GM23338 (cell line): Measurements from ENCODE around the gene MCTP1. TPM values are rescaled to one million over a fixed set of nuclear protein-coding genes. Genes with fewer than 3 reads are reported as not detected.

ENCODE experiments used
- ATAC-seq: fragments of 200-7000 bp; cut with Tn5 transposase; 3 replicates; pipeline ENCODE4 v1.9.1; 2020
- DNase-seq: peaks from one replicate; pipeline ENCODE4 v3.0.0-alpha.2; 2015; ENCODE audit warnings: low spot score
- H2AFZ ChIP-seq: fragments of 200-600 bp; sonication (generic); 2 replicates; pipeline ENCODE4 v1.8.0; 2016; ENCODE audit warnings: antibody characterized with exemption, mild to moderate bottlenecking, moderate library complexity
- H3F3A ChIP-seq: fragments of 200-600 bp; sonication (generic); replicated peaks from 2 replicates; pipeline ENCODE4 v1.8.0; 2017; ENCODE audit warnings: antibody characterized with exemption, mixed run types, low read depth
- H3K27ac ChIP-seq: fragments of 200-600 bp; sonication (generic); 2 replicates; pipeline ENCODE4 v1.6.1; 2016; ENCODE audit warnings: low read depth
- H3K27me3 ChIP-seq: fragments of 200-600 bp; sonication (generic); 2 replicates; pipeline ENCODE4 v1.8.0; 2016; ENCODE audit warnings: mild to moderate bottlenecking, mixed run types, moderate library complexity; ENCODE audit not compliant: insufficient read depth
- H3K36me3 ChIP-seq: fragments of 200-600 bp; sonication (generic); 2 replicates; pipeline ENCODE4 v1.8.0; 2016; ENCODE audit warnings: mild to moderate bottlenecking; ENCODE audit not compliant: insufficient read depth
- H3K4me1 ChIP-seq: fragments of 200-600 bp; sonication (generic); 2 replicates; pipeline ENCODE4 v1.8.0; 2016; ENCODE audit warnings: mild to moderate bottlenecking, moderate library complexity; ENCODE audit not compliant: insufficient read depth
- H3K4me2 ChIP-seq: fragments of 200-600 bp; sonication (generic); 2 replicates; pipeline ENCODE4 v1.7.1; 2017; ENCODE audit warnings: mixed run types
- H3K4me3 ChIP-seq: fragments of 200-600 bp; sonication (generic); 2 replicates; pipeline ENCODE4 v1.6.1; 2016; ENCODE audit warnings: mixed run types
- H3K79me2 ChIP-seq: fragments of 200-600 bp; sonication (generic); replicated peaks from 2 replicates; pipeline ENCODE4 v1.8.0; 2017; ENCODE audit warnings: mild to moderate bottlenecking; ENCODE audit not compliant: insufficient read depth
- H3K9me2 ChIP-seq: fragments of 200-600 bp; sonication (generic); 2 replicates; pipeline ENCODE4 v1.8.0; 2017; ENCODE audit not compliant: insufficient read depth
- H4K20me1 ChIP-seq: fragments of 200-600 bp; sonication (generic); replicated peaks from 2 replicates; pipeline ENCODE4 v1.8.0; 2017; ENCODE audit warnings: mild to moderate bottlenecking; ENCODE audit not compliant: insufficient read depth
- H3K27ac Mint-ChIP-seq: 2 replicates; pipeline ENCODE4 v1.8.0; 2020; ENCODE audit warnings: inconsistent platforms, mild to moderate bottlenecking, moderate library complexity, mixed read lengths
- H3K27me3 Mint-ChIP-seq: 3 replicates; pipeline ENCODE4 v1.8.0; 2022; ENCODE audit warnings: low read depth, mild to moderate bottlenecking, moderate library complexity, mixed read lengths, inconsistent platforms; ENCODE audit not compliant: insufficient read depth, poor library complexity
- H3K36me3 Mint-ChIP-seq: 3 replicates; pipeline ENCODE4 v1.8.0; 2021; ENCODE audit warnings: low read depth, mild to moderate bottlenecking, inconsistent platforms, moderate library complexity, mixed read lengths
- H3K4me1 Mint-ChIP-seq: 3 replicates; pipeline ENCODE4 v1.8.0; 2020; ENCODE audit warnings: mild to moderate bottlenecking, inconsistent platforms, mixed read lengths
- H3K4me3 Mint-ChIP-seq: 3 replicates; pipeline ENCODE4 v1.8.0; 2021; ENCODE audit warnings: moderate library complexity, mild to moderate bottlenecking, inconsistent platforms, mixed read lengths
- H3K9me3 Mint-ChIP-seq: 3 replicates; pipeline ENCODE4 v1.8.0; 2020; ENCODE audit warnings: moderate library complexity, mild to moderate bottlenecking, inconsistent platforms, mixed read lengths
- CREB1 ChIP-seq: fragments of 250-450 bp; sonication (Bioruptor Pico); IDR thresholded peaks from 2 replicates; pipeline ENCODE4 v1.5.0; 2020; ENCODE audit warnings: low read depth, mild to moderate bottlenecking, moderate library complexity
- EZH2 ChIP-seq: fragments of 200-600 bp; sonication (generic); IDR thresholded peaks from one replicate; pipeline ENCODE4 v1.8.0; 2017; ENCODE audit warnings: antibody characterized with exemption, mild to moderate bottlenecking, low read depth; ENCODE audit not compliant: unreplicated experiment
- EZH2phosphoT487 ChIP-seq: fragments of 200-600 bp; sonication (generic); IDR thresholded peaks from one replicate; pipeline ENCODE4 v1.8.1; 2018; ENCODE audit warnings: antibody characterized with exemption; ENCODE audit not compliant: unreplicated experiment
- JUNB ChIP-seq: IDR thresholded peaks from one replicate; pipeline ENCODE4 v1.6.1; 2016; ENCODE audit warnings: antibody characterized with exemption; ENCODE audit not compliant: unreplicated experiment
- POLR2AphosphoS5 ChIP-seq: IDR thresholded peaks from 2 replicates; pipeline ENCODE4 v1.6.1; 2016; ENCODE audit warnings: antibody characterized with exemption, low read depth
- STAT1 ChIP-seq: IDR thresholded peaks from one replicate; pipeline ENCODE4 v1.6.1; 2016; ENCODE audit warnings: antibody characterized with exemption; ENCODE audit not compliant: unreplicated experiment
- ZNF114 ChIP-seq: fragments of 250-450 bp; sonication (Bioruptor Pico); IDR thresholded peaks from 2 replicates; pipeline ENCODE4 v1.5.0; 2020; ENCODE audit warnings: mild to moderate bottlenecking, moderate library complexity
- ZNF331 ChIP-seq: fragments of 250-450 bp; sonication (Bioruptor Pico); IDR thresholded peaks from 2 replicates; pipeline ENCODE4 v1.5.0; 2020; ENCODE audit warnings: low read depth, mild to moderate bottlenecking, moderate library complexity
- polyA plus RNA-seq: library from polyadenylated mRNA; unstranded; fragments of >200 nt; fragmentation: Nextera tagmentation; extraction: Ambion mirVana; gene quantifications from 2 replicates; pipeline ENCODE4 v1.2.1, GENCODE V29; 2016
- total RNA-seq: library from RNA; depleted of rRNA; stranded (reverse); fragments of >200 nt; shearing (Covaris generic); gene quantifications from 2 replicates; pipeline ENCODE4 v1.2.3, GENCODE V29; 2014
- TF ChIP-seq, protein P1 (sequence below), 2 experiments: fragments of 200-600 bp in 1 of 2; sonication (generic) in 1 of 2; conservative IDR thresholded peaks; 2 replicates each; pipeline versions ENCODE4 v1.5.1 to v1.6.1; 2016 to 2017; ENCODE audit warnings: antibody characterized with exemption in 2 of 2, low read depth in 2 of 2, mild to moderate bottlenecking in 2 of 2, moderate library complexity in 1 of 2
- TF ChIP-seq, protein P2 (sequence below): IDR thresholded peaks from 2 replicates; pipeline ENCODE4 v1.6.1; 2016; ENCODE audit warnings: antibody characterized with exemption
- TF ChIP-seq, protein P3 (sequence below): IDR thresholded peaks from one replicate; pipeline ENCODE4 v1.6.1; 2018; ENCODE audit warnings: antibody characterized with exemption; ENCODE audit not compliant: unreplicated experiment

The MCTP1 gene
- total and polyA plus RNA-seq, 2 experiments from 2014 or later: 3.7 to 4.2 TPM

DNA sequence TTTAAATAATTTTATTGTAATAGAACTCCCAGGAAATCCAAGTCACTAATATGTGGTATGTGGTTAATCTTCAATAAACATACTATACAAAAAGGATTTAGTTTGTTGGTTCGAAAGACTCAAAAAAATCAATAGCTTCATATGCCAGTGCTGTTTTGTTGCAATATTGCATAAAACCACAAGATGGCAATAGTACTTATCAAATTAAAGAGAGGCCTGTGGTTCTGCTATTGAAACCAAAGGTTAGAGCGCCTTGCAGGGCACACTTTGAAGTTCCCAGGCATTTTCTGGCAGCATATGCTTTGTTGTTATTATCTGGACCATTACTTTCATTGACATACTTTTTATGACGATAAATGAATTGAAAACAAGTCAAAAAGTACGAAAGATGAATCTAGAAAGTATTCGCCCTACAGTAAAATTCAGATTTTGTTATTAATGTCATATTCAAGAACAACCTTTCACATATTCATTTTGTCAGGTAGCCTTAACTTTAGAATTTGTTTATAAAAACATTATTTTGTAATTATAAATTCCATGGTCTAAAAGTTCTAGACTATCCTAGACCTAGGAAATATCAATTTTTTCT is 316.3 kb downstream of the MCTP1 start:
- H3K27ac Mint-ChIP-seq: no peak overlapping the region
- Histone ChIP-seq H4K20me1 (no peaks in the 10 kb centered on the region), H3K4me3 (no peak overlapping the region), H3K79me2 (no peaks in the 10 kb centered on the region), H3K9me2 (no peaks in the 10 kb centered on the region), H3K27me3 (no peaks in the 10 kb centered on the region), H3K4me2 (no peak overlapping the region), H2AFZ (no peak overlapping the region), H3K4me1 (peaks cover 4% of the 10 kb centered on the region), H3K36me3 (no peaks in the 10 kb centered on the region), H3K27ac (no peak overlapping the region), H3F3A (no peaks in the 10 kb centered on the region)
- H3K4me3 Mint-ChIP-seq: no peak overlapping the region
- no peaks in the 10 kb centered on the region for H3K27me3 Mint-ChIP-seq
- DNase-seq (peak; percentile 88), ATAC-seq (peak; percentile 80)
- TF ChIP-seq, protein P1, sequence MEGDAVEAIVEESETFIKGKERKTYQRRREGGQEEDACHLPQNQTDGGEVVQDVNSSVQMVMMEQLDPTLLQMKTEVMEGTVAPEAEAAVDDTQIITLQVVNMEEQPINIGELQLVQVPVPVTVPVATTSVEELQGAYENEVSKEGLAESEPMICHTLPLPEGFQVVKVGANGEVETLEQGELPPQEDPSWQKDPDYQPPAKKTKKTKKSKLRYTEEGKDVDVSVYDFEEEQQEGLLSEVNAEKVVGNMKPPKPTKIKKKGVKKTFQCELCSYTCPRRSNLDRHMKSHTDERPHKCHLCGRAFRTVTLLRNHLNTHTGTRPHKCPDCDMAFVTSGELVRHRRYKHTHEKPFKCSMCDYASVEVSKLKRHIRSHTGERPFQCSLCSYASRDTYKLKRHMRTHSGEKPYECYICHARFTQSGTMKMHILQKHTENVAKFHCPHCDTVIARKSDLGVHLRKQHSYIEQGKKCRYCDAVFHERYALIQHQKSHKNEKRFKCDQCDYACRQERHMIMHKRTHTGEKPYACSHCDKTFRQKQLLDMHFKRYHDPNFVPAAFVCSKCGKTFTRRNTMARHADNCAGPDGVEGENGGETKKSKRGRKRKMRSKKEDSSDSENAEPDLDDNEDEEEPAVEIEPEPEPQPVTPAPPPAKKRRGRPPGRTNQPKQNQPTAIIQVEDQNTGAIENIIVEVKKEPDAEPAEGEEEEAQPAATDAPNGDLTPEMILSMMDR (conservative IDR thresholded peaks at IDR 0.05; ENCODE audit: low read depth in 2 of 2): peak; percentile 72 to 91
- TF ChIP-seq, protein P2, sequence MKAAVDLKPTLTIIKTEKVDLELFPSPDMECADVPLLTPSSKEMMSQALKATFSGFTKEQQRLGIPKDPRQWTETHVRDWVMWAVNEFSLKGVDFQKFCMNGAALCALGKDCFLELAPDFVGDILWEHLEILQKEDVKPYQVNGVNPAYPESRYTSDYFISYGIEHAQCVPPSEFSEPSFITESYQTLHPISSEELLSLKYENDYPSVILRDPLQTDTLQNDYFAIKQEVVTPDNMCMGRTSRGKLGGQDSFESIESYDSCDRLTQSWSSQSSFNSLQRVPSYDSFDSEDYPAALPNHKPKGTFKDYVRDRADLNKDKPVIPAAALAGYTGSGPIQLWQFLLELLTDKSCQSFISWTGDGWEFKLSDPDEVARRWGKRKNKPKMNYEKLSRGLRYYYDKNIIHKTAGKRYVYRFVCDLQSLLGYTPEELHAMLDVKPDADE: no peak
- H3K36me3 Mint-ChIP-seq: no peaks in the 10 kb centered on the region
- H3K4me1 Mint-ChIP-seq: peaks cover 2% of the 10 kb centered on the region; the same call in 1 of the 3 replicates
- no peaks in the 10 kb centered on the region for H3K9me3 Mint-ChIP-seq

DNA sequence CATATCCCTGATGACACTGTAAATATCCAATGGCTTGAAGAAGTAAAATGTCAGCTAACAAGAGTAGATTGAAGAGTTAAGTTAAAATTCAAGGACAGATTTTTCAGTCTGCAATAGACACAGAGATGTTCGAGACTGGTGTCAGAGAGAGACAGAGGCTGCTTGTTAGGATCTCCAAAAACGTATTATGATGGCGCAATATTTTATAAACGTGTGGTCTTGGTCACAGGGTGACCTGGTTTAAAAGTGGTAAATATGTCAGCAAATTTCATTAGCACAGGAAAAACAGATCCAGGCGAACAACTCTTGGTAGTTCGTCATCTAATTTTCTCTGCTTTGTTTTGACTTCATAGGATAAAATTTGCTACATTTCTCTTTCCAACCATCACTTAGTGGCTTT is 317.4 kb downstream of the MCTP1 start:
- Histone ChIP-seq H4K20me1 (no peaks in the 10 kb centered on the region), H3K79me2 (no peaks in the 10 kb centered on the region), H3K4me1 (peaks cover 7% of the 10 kb centered on the region), H3K27ac (no peak overlapping the region), H3F3A (no peaks in the 10 kb centered on the region), H3K4me2 (no peak overlapping the region), H2AFZ (no peak overlapping the region), H3K27me3 (no peaks in the 10 kb centered on the region), H3K4me3 (no peak overlapping the region), H3K36me3 (no peaks in the 10 kb centered on the region), H3K9me2 (no peaks in the 10 kb centered on the region)
- Mint-ChIP-seq H3K4me3 (no peak overlapping the region), H3K27ac (no peak overlapping the region), H3K4me1 (peaks cover 2% of the 10 kb centered on the region; the same call in 1 of the 3 replicates), H3K36me3 (no peaks in the 10 kb centered on the region), H3K27me3 (no peaks in the 10 kb centered on the region), H3K9me3 (no peaks in the 10 kb centered on the region)
- ATAC-seq (no peak), DNase-seq (no peak)
- TF ChIP-seq ZNF114 (CRISPR knock-in tag) (no peak), JUNB (no peak), EZH2phosphoT487 (no peak), EZH2 (no peak), POLR2AphosphoS5 (no peak), ZNF331 (CRISPR knock-in tag) (no peak), STAT1 (no peak), CREB1 (CRISPR knock-in tag) (no peak)
- TF ChIP-seq, protein P3, sequence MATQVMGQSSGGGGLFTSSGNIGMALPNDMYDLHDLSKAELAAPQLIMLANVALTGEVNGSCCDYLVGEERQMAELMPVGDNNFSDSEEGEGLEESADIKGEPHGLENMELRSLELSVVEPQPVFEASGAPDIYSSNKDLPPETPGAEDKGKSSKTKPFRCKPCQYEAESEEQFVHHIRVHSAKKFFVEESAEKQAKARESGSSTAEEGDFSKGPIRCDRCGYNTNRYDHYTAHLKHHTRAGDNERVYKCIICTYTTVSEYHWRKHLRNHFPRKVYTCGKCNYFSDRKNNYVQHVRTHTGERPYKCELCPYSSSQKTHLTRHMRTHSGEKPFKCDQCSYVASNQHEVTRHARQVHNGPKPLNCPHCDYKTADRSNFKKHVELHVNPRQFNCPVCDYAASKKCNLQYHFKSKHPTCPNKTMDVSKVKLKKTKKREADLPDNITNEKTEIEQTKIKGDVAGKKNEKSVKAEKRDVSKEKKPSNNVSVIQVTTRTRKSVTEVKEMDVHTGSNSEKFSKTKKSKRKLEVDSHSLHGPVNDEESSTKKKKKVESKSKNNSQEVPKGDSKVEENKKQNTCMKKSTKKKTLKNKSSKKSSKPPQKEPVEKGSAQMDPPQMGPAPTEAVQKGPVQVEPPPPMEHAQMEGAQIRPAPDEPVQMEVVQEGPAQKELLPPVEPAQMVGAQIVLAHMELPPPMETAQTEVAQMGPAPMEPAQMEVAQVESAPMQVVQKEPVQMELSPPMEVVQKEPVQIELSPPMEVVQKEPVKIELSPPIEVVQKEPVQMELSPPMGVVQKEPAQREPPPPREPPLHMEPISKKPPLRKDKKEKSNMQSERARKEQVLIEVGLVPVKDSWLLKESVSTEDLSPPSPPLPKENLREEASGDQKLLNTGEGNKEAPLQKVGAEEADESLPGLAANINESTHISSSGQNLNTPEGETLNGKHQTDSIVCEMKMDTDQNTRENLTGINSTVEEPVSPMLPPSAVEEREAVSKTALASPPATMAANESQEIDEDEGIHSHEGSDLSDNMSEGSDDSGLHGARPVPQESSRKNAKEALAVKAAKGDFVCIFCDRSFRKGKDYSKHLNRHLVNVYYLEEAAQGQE: no peak
- TF ChIP-seq, protein P2: no peak
- TF ChIP-seq, protein P1 (conservative IDR thresholded peaks at IDR 0.05; ENCODE audit: low read depth in 2 of 2): no peak
